Astrocyte (in vitro differentiated cells and primary cell): ENCODE measurements around the gene NTN1. TPM values are rescaled to one million over a fixed set of nuclear protein-coding genes. Genes with fewer than 3 reads are reported as not detected.

Source experiments
- DNase-seq: peaks from one replicate; pipeline ENCODE4 v3.0.0-alpha.2; 2010; ENCODE audit warnings: low read depth
- FAIRE-seq: peaks from 2 replicates; lab custom pipeline; 2011; peaks lifted over from hg19 to GRCh38; lab: Jason Lieb, UNC
- H2AFZ ChIP-seq: 2 replicates; pipeline ENCODE4 v1.6.0; 2012; ENCODE audit warnings: low read depth, low read length, inconsistent platforms
- H3K27ac ChIP-seq: 2 replicates; pipeline ENCODE4 v1.5.1; 2011; ENCODE audit warnings: low read depth, low read length, inconsistent platforms
- H3K27me3 ChIP-seq: 2 replicates; pipeline ENCODE4 v1.6.0; 2011; ENCODE audit warnings: low read length, inconsistent platforms; ENCODE audit not compliant: insufficient read depth
- H3K36me3 ChIP-seq: 2 replicates; pipeline ENCODE4 v1.5.1; 2011; ENCODE audit warnings: low read length, inconsistent platforms; ENCODE audit not compliant: insufficient read depth
- H3K4me1 ChIP-seq: 2 replicates; pipeline ENCODE4 v1.5.1; 2011; ENCODE audit warnings: low read length, inconsistent platforms; ENCODE audit not compliant: insufficient read depth
- H3K4me2 ChIP-seq: 2 replicates; pipeline ENCODE4 v1.6.0; 2012; ENCODE audit warnings: low read length, inconsistent platforms
- H3K4me3 ChIP-seq: 2 replicates; pipeline ENCODE4 v1.5.1; 2011; ENCODE audit warnings: low read depth, mild to moderate bottlenecking, low read length, inconsistent platforms; ENCODE audit not compliant: insufficient read depth
- H3K79me2 ChIP-seq: 2 replicates; pipeline ENCODE4 v1.6.0; 2012; ENCODE audit warnings: mild to moderate bottlenecking, low read length, inconsistent platforms; ENCODE audit not compliant: insufficient read depth
- H3K9ac ChIP-seq: 2 replicates; pipeline ENCODE4 v1.6.0; 2012; ENCODE audit warnings: mild to moderate bottlenecking, low read length, inconsistent platforms
- H3K9me3 ChIP-seq: 2 replicates; pipeline ENCODE4 v1.5.1; 2012; ENCODE audit warnings: low read depth, mild to moderate bottlenecking, low read length, inconsistent platforms; ENCODE audit not compliant: insufficient read depth
- H4K20me1 ChIP-seq: 2 replicates; pipeline ENCODE4 v1.6.0; 2012; ENCODE audit warnings: low read length, inconsistent platforms; ENCODE audit not compliant: insufficient read depth
- H3K27ac Mint-ChIP-seq: one replicate; pipeline ENCODE4 v1.8.0; 2021; ENCODE audit warnings: mild to moderate bottlenecking, mixed read lengths; ENCODE audit not compliant: unreplicated experiment
- H3K27me3 Mint-ChIP-seq: one replicate; pipeline ENCODE4 v1.8.0; 2021; ENCODE audit warnings: low read depth, mixed read lengths; ENCODE audit not compliant: unreplicated experiment
- H3K36me3 Mint-ChIP-seq: one replicate; pipeline ENCODE4 v1.8.0; 2021; ENCODE audit warnings: low read depth, mixed read lengths; ENCODE audit not compliant: unreplicated experiment
- H3K4me1 Mint-ChIP-seq: one replicate; pipeline ENCODE4 v1.8.0; 2021; ENCODE audit warnings: low read depth, mixed read lengths; ENCODE audit not compliant: unreplicated experiment
- H3K4me3 Mint-ChIP-seq: one replicate; pipeline ENCODE4 v1.8.0; 2021; ENCODE audit warnings: mild to moderate bottlenecking, moderate library complexity, mixed read lengths; ENCODE audit not compliant: unreplicated experiment
- H3K9me3 Mint-ChIP-seq: one replicate; pipeline ENCODE4 v1.8.0; 2021; ENCODE audit warnings: mild to moderate bottlenecking, mixed read lengths; ENCODE audit not compliant: unreplicated experiment
- EZH2 ChIP-seq: IDR thresholded peaks from 2 replicates; pipeline ENCODE4 v1.6.1; 2012; ENCODE audit warnings: mild to moderate bottlenecking, low read length, inconsistent platforms; ENCODE audit not compliant: insufficient read depth
- total RNA-seq: library from RNA; stranded (reverse); gene quantifications from 2 replicates; pipeline ENCODE4 v1.2.1, GENCODE V29; 2021
- TF ChIP-seq, protein P1 (sequence below): IDR thresholded peaks from 2 replicates; pipeline ENCODE4 v1.5.1; 2011; ENCODE audit warnings: low read depth, mild to moderate bottlenecking, inconsistent platforms, low read length, moderate library complexity; ENCODE audit not compliant: insufficient read depth

NTN1 gene
- total RNA-seq, 1 donor from 2014 or later, result 9.8 TPM

DNA sequence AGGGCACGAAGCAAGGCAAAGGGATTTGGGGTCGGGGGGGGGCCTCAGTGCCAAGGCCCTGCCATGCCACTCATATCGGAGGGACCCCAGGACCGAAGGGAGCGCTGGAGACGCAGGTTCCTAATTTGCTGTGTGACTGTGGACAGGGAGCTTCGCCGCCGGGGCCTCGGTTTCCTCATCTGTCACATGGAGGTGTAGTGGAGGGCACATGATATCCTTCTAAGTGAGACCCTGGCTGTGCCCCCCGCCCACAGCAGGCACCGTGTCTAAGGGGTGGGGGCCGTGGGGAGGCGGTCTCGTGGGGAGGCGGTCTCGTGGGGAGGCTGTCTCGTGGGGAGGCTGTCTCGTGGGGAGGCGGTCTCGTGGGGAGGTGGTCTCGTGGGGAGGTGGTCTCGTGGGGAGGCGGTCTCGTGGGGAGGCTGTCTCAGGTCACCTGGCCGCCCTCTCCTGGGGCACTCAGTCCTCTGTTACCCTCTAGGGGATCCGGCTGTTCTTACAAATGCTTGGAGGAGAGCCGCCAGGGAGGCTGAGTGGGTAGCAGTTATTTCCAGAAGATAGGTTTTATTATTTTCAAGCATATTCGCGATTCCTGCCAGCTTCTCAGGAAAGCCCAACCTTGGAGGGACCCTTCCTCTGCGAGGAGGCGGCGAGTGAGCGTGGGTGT, 205.0 kb downstream of the NTN1 start:
- Mint-ChIP-seq H3K4me1 (no peaks in the 10 kb centered on the region), H3K4me3 (no peak overlapping the region), H3K27me3 (no peaks in the 10 kb centered on the region), H3K27ac (no peak overlapping the region), H3K9me3 (no peaks in the 10 kb centered on the region), H3K36me3 (no peaks in the 10 kb centered on the region)
- Histone ChIP-seq H3K9me3 (no peaks in the 10 kb centered on the region), H4K20me1 (no peaks in the 10 kb centered on the region), H3K27me3 (no peaks in the 10 kb centered on the region), H3K4me2 (no peak overlapping the region), H3K36me3 (no peaks in the 10 kb centered on the region), H3K9ac (no peak overlapping the region), H3K27ac (no peak overlapping the region), H2AFZ (no peak overlapping the region), H3K79me2 (no peaks in the 10 kb centered on the region), H3K4me1 (peaks cover 17% of the 10 kb centered on the region), H3K4me3 (no peak overlapping the region)
- DNase-seq (no peak), FAIRE-seq (no peak)
- no peak for TF ChIP-seq EZH2
- TF ChIP-seq, protein P1, sequence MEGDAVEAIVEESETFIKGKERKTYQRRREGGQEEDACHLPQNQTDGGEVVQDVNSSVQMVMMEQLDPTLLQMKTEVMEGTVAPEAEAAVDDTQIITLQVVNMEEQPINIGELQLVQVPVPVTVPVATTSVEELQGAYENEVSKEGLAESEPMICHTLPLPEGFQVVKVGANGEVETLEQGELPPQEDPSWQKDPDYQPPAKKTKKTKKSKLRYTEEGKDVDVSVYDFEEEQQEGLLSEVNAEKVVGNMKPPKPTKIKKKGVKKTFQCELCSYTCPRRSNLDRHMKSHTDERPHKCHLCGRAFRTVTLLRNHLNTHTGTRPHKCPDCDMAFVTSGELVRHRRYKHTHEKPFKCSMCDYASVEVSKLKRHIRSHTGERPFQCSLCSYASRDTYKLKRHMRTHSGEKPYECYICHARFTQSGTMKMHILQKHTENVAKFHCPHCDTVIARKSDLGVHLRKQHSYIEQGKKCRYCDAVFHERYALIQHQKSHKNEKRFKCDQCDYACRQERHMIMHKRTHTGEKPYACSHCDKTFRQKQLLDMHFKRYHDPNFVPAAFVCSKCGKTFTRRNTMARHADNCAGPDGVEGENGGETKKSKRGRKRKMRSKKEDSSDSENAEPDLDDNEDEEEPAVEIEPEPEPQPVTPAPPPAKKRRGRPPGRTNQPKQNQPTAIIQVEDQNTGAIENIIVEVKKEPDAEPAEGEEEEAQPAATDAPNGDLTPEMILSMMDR, result no peak

DNA sequence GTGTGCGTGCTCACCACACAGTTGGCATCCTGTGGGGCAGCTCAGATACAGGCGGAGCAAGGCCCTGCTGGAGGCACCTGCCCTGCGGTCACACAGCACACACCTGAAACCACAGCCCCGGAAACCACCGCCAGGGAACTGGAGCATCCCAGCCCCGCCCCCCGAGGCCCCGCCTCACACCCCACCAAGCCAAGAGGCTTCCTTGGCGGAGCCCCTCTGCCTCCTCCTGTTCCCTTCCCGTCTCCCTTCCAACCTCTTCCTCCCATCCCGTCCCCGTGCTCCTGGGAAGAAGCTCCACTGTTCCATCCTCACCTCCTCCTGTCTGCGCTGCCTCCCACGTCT, 205.5 kb downstream of the NTN1 start:
- H3K9ac ChIP-seq, result no peak overlapping the region
- TF ChIP-seq EZH2, result no peak
- TF ChIP-seq, protein P1, result no peak

DNA sequence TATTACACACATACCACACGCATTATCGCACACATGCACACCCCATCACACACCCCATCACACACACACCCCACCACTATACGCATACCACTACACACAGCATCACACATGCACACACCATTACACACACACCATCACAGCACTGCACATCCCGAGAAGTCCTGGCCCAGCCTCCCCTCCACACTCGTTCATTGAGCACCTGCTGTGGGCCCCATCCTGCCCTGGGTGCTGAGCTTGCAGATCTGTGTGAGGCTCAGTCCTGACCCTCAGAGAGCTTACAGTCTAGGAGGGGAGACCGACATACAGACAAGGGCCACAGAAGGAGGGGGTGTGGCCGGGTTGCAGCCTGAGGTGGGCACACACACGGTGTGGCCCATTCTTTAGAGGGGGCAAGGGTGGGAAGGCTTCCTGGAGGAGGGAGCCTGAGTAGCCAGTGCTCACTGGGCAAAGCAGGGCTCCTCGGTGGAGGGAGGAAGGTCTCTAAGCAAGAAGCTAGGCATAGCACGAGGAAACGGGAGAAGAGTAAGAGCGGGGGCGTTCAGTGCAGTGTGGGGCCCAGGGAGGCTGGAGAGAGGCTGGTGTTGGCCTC, 206.6 kb downstream of the NTN1 start:
- Histone ChIP-seq H3K27ac (peak overlapping the region; percentile 14), H3K9me3 (no peaks in the 10 kb centered on the region), H3K4me1 (peaks cover 17% of the 10 kb centered on the region), H3K79me2 (no peaks in the 10 kb centered on the region), H3K36me3 (no peaks in the 10 kb centered on the region), H3K27me3 (no peaks in the 10 kb centered on the region), H3K4me3 (no peak overlapping the region), H3K9ac (peak overlapping the region; percentile 56), H4K20me1 (no peaks in the 10 kb centered on the region), H3K4me2 (peak overlapping the region; percentile 62), H2AFZ (no peak overlapping the region)
- H3K27ac Mint-ChIP-seq, result no peak overlapping the region
- H3K27me3 Mint-ChIP-seq, result no peaks in the 10 kb centered on the region
- H3K9me3 Mint-ChIP-seq, result no peaks in the 10 kb centered on the region
- FAIRE-seq (no peak), DNase-seq (no peak)
- no peaks in the 10 kb centered on the region for H3K4me1 Mint-ChIP-seq
- no peak overlapping the region for H3K4me3 Mint-ChIP-seq
- no peak for TF ChIP-seq EZH2
- TF ChIP-seq, protein P1, result no peak
- no peaks in the 10 kb centered on the region for H3K36me3 Mint-ChIP-seq

More for the DNA sequence above, 205.5 kb downstream of the NTN1 start:
- Histone ChIP-seq H3K4me1 (peaks cover 17% of the 10 kb centered on the region), H3K9me3 (no peaks in the 10 kb centered on the region), H3K4me2 (no peak overlapping the region), H3K4me3 (no peak overlapping the region), H2AFZ (no peak overlapping the region), H3K36me3 (no peaks in the 10 kb centered on the region), H3K27ac (no peak overlapping the region), H4K20me1 (no peaks in the 10 kb centered on the region), H3K27me3 (no peaks in the 10 kb centered on the region), H3K79me2 (no peaks in the 10 kb centered on the region)
- Mint-ChIP-seq H3K4me3 (no peak overlapping the region), H3K4me1 (no peaks in the 10 kb centered on the region), H3K27me3 (no peaks in the 10 kb centered on the region), H3K27ac (no peak overlapping the region), H3K9me3 (no peaks in the 10 kb centered on the region), H3K36me3 (no peaks in the 10 kb centered on the region)
- FAIRE-seq, result no peak
- DNase-seq, result no peak
